ENCODE results near the gene EVPL. TPM values are rescaled to one million over a fixed set of nuclear protein-coding genes. Genes with fewer than 3 reads are reported as not detected.

The EVPL gene
- total and polyA plus RNA-seq, 7 donors: 2.9 to 23.5 (median 6.4) TPM

DNA sequence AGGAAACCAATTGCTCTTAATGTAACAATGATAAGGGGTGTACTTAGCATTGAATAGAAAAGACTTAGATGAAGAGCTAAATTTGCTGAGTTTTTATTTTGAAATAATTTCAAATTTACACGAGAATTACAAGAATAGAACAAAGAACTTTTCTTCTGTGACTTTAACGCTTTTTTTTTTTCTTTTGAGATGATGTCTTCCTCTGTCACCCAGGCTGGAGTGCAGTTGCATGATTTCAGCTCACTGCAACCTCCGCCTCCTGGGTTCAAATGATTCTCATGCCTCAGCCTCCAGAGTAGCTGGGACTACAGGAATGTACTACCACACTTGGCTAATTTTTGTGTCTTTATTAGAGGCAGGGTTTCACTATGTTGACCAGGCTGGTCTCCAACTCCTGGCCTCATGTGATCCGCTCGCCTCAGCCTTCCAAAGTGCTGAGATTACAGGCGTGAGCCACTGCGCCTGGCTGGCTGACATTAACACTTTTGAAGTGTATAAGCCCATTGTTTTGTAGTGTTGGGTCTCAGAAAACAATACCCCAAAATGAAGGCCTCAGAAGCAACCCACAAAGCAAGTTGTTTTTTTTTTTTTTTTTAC is 46.0 kb downstream of the EVPL start:
- TF ChIP-seq POLR2AphosphoS5 (IDR thresholded peaks at IDR 0.05) (no peak), EP300 (IDR thresholded peaks at IDR 0.05) (no peak), CTCF (IDR thresholded peaks at IDR 0.05) (no peak), POLR2A (IDR thresholded peaks at IDR 0.05) (no peak)
- H3K27me3 ChIP-seq: no peaks in the 10 kb centered on the region
- H3K4me1 ChIP-seq: peaks cover 0 to 32% (median 27%) of the 10 kb centered on the region in 4 donors
- DNase-seq: no peak
- intact Hi-C loops (cut with DNase I): no loop called here
- WGBS, 2 donors: 92 to 94% methylated on average over 7 of the region's 7 CpGs
- no peaks in the 10 kb centered on the region for H3K9me3 ChIP-seq
- H3K4me3 ChIP-seq: no peak overlapping the region
- peak overlapping the region in 1 of 4 donors; percentile 97 for H3K27ac ChIP-seq
- H3K36me3 ChIP-seq: no peaks in the 10 kb centered on the region

- Histone ChIP-seq H3K4me1 (peaks cover 0 to 39% (median 30%) of the 10 kb centered on the region in 4 donors), H3K36me3 (no peaks in the 10 kb centered on the region), H3K9me3 (no peaks in the 10 kb centered on the region), H3K27me3 (no peaks in the 10 kb centered on the region), H3K27ac (peak overlapping the region; percentile 96 to 99 (median 96)), H3K4me3 (peak overlapping the region; percentile 54 to 85 (median 80))
- 82 to 90% methylated on average over 18 of the region's 18 CpGs for WGBS, 2 donors
- peak; percentile 50 for DNase-seq
- TF ChIP-seq CTCF (IDR thresholded peaks at IDR 0.05): no peak
- intact Hi-C loops (cut with DNase I): no loop called here
Observed at GRCh38 chr17:75980188-75981018, 46.7 kb downstream of the EVPL start.

GRCh38 chr17:75979705-75980187 is 47.4 kb downstream of the EVPL start:
- no peak for DNase-seq
- Histone ChIP-seq H3K27me3 (no peaks in the 10 kb centered on the region), H3K27ac (peak overlapping the region; percentile 96 to 99 (median 96)), H3K4me1 (peaks cover 0 to 40% (median 32%) of the 10 kb centered on the region in 4 donors), H3K4me3 (peak overlapping the region; percentile 54 to 85 (median 80)), H3K9me3 (no peaks in the 10 kb centered on the region), H3K36me3 (no peaks in the 10 kb centered on the region)
- 1 to 3% methylated on average over 19 of the region's 19 CpGs for WGBS, 2 donors
- intact Hi-C loops (cut with DNase I): loop anchor here (2.0 kb wide), 1 partner anchor 75 kb away; the partner anchor contains the start of gene MRPL38
- TF ChIP-seq CTCF (IDR thresholded peaks at IDR 0.05) (no peak), POLR2AphosphoS5 (IDR thresholded peaks at IDR 0.05) (no peak), EP300 (IDR thresholded peaks at IDR 0.05) (no peak), POLR2A (IDR thresholded peaks at IDR 0.05) (no peak)

DNA sequence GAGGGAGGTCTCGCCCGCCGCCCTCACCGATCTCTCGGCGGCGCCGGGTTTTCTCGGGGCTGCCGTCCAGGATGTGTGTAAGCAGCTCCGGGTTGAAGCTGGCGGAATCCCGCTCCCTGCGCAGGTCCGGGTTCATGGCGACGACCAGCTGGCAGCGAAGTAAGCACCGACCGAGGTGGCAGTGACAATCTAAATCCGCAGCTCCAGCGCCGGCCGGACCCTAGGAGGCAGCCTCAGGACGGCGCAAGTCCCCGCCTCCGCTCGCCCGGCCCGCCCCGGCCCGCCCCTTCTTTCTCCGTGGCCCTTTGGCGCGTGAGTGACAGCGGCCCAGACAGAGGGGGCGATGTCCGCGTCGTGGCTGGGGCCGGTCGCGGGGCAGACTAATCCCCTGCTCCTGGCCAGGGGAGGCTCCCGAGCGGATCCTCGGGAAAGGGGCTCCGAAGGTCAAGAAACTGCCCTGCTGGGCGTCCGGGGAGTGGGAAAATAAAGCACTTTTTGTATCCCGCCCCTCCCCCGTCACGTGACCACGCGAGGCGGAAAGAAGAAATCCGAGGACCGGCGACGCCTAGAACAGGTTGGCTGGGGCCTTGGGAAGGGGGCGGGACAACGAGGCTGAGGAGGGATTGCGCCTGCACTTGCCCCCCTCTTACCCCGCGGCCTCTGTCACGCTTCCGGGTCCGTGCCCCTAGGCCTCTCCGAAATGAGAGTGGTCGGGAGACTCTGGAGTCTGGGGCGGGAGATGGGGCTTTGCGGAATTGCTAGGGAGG is 48.0 kb downstream of the EVPL start, which contains the start of the genes ACOX1 and TEN1:
Gene ACOX1, minus strand, starts transcription at position 229 of the 767 bp plus-strand sequence. Its CDS starts 93 bp downstream, at position 136.
Gene TEN1, plus strand, starts transcription at position 303 of the 767 bp plus-strand sequence. CDS start 6,953 bp downstream, outside the sequence.
- intact Hi-C loops (cut with DNase I): loop anchor here (2.0 kb wide), 1 partner anchor 74 kb away; the partner anchor contains the start of gene MRPL38
- H3K9me3 ChIP-seq: no peaks in the 10 kb centered on the region
- H3K4me3 ChIP-seq: peak within 1 kb of the TSS; percentile 54 to 85 (median 80)
- H3K27ac ChIP-seq: peak within 1 kb of the TSS; percentile 96 to 99 (median 96)
- WGBS, 2 donors: 0% methylated on average over 72 of the region's 72 CpGs
- H3K36me3 ChIP-seq: no peaks in the 10 kb centered on the region
- peaks cover 0 to 40% (median 32%) of the 10 kb centered on the region in 4 donors for H3K4me1 ChIP-seq
- peak; percentile 99 for DNase-seq
- no peaks in the 10 kb centered on the region for H3K27me3 ChIP-seq
- peak; percentile 90 to 91 for TF ChIP-seq POLR2A (IDR thresholded peaks at IDR 0.05)
- TF ChIP-seq EP300 (IDR thresholded peaks at IDR 0.05): no peak
- TF ChIP-seq POLR2AphosphoS5 (IDR thresholded peaks at IDR 0.05): peak; percentile 92 to 95 (median 95)
- peak in 3 of 4 experiments; percentile 32 to 50 (median 35) for TF ChIP-seq CTCF (IDR thresholded peaks at IDR 0.05)

Data from sigmoid colon (tissue), 7 donors.